ENCODE results near the gene MT1F.
"Not testable (repeated sequence)": the region's sequence is repeated elsewhere in the genome, so short reads cannot be mapped to it uniquely, and the experiment has no call there.

Gene MT1F

DNA sequence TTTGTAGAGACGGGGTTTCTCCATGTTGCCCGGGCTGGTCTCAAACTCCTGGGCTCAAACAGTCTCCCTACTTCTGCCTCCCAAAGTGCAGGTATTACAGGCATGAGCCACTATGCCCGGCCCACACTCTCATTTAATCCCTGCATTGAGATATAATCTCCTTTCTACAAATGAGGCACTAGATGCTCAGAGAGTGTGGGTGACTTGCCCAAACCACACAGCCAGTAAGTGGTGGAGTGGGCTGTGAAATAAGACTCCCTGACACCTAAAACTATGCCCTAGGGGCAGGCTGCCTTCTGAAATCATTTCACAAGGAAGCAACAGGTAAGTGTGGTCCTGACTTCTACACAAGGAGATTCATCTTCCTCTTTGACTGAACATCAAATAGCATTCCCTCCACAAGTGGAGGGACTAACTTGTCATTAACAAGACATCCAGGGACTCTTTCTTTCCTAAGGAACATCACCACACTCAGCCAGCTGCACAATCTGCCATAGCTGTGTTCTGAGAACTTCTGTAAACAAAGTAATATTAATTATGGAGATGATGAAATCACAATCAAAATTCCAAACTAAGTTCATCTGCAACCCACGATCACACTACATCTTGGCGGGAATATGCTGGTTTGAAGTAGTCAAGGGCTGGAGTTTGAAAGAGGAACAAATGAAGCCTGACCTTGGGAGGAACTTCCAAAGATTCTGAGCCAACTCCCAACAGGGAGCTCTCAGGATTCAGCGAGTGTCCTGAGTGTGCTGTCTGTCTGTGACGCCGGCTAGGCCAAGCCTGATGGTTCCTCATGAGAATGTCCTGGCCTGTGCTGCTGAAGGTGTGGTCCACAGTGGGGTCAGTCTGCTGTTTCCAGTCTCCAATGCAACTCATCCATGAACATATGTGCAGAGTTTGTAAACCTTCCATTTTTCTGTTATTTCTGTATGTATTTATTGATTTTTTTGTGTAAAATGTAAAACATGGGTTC, 7.8 kb downstream of the MT1F start:
- not testable (repeated sequence) for H3K4me3 ChIP-seq (ENCODE audit: extremely low read depth, insufficient read depth, low read length, poor library complexity, severe bottlenecking); H3K9me3 ChIP-seq (ENCODE audit: control insufficient read depth, low read length); H3K36me3 ChIP-seq (ENCODE audit: control insufficient read depth, insufficient read depth, low read length); H3K27ac ChIP-seq (ENCODE audit: low read depth, low read length, severe bottlenecking); H3K4me1 ChIP-seq (ENCODE audit: control insufficient read depth, insufficient read depth, low read length, poor library complexity, severe bottlenecking)
- 68% methylated on average over 5 to 6 of the region's 8 CpGs for WGBS, 2 experiments (ENCODE audit: insufficient coverage in 2 of 2)

DNA sequence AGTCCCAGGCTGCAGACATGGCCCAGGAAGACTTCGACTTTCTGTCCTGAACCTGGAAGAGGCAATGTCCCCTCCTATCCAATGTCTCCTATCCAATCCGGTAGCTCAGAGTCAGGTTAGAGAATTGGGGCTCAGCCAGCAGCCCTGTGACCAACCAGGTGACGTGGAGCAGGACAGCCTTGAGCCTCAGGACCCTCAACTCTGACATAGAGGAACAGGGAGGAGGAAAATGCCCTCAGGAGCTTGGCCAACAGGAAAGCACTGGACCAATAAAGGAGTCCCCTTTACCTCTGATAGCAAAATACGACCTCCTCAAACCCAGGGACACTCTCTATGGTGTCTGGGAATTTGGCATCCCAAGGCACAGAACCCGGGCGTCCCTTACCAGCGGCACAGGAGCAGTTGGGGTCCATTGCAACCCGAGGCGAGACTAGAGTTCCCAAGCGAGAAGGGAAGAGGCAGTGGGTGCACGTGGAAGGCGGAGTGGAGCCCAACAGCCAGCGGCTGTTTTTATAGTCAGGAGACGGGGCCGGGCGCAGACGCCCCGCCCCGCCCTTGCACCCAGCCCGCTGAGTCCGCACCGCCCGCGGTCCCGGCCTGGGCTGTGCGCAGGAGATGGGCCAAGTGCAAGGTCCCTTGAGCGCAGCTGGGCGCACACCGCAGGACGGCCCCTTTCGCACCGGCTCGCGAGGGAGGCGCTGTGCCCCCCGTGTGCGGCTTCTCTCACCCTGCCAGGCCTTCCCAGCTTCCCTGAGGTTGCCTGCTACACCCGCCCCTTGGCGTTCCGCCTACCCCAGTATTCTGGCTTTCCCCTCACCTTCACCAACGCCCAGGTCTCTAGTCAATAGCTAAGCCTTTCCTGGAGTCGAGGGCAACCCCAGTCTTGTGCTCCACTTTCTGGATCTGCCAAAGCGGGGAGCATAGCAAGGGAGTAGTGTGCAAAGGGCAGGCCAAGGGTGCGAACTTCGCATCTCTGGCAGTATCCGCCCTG, 10.1 kb downstream of the MT1F start, which contains the start of gene MT1G:
Gene MT1G (minus strand): TSS at position 485 of the 991 bp plus-strand sequence. CDS start 72 bp downstream, at position 413.
- Histone ChIP-seq H3K4me3 (ENCODE audit: extremely low read depth, insufficient read depth, low read length, poor library complexity, severe bottlenecking) (no peak within 1 kb of the TSS), H3K27ac (ENCODE audit: low read depth, low read length, severe bottlenecking) (no peak within 1 kb of the TSS), H3K4me1 (ENCODE audit: control insufficient read depth, insufficient read depth, low read length, poor library complexity, severe bottlenecking) (no peaks in the 10 kb centered on the region), H3K9me3 (ENCODE audit: control insufficient read depth, low read length) (no peaks in the 10 kb centered on the region), H3K36me3 (ENCODE audit: control insufficient read depth, insufficient read depth, low read length) (no peaks in the 10 kb centered on the region)
- 15 to 22% methylated on average over 39 to 45 of the region's 46 CpGs for WGBS, 2 experiments (ENCODE audit: insufficient coverage in 2 of 2)

DNA sequence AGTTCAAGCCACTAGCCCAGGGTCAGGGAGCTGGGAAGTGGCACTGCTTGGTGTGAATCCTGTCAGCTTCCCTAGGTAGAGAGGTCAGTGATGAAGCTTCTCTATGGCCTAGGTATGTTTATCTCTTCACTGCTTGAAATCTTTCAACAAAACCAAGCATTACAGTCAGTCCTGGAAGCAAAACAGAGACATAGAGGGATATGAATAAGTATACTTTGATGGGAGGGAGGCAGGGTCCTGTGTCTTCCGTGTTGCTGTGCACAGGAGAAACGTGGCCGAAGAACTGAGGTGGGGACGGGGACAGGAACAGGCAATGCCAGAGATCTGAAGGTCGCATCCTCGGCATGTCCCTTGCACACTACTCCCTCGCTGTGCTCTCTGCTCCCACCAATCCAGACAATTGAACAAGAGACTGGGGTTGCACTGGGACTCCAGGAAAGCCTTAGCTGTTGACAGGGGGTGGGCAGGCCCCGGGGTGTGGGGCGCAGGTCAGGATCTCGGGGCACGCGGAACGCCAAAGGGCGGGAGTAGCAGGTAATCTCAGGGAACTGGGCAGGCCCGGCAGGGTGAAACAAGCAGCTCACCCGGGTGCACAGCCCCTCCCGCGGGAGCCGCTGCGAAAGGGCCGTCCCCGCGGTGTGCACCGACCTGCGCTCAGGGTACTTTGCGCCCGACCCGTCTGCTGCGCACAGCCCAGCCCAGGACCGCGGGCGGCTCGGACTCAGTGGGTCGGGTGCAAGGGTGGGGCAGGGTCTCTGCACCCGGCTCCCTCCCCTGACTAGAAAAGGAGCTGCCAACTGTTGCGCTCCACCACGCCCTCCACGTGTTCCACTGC, 11.5 kb downstream of the MT1F start, which contains the start of gene MT1H:
Gene MT1H (plus strand): TSS at position 810 of the 835 bp plus-strand sequence. CDS start 71 bp downstream, outside the sequence.
- H3K27ac ChIP-seq (ENCODE audit: low read depth, low read length, severe bottlenecking), result no peak within 1 kb of the TSS
- H3K4me3 ChIP-seq (ENCODE audit: extremely low read depth, insufficient read depth, low read length, poor library complexity, severe bottlenecking), result no peak within 1 kb of the TSS
- no peaks in the 10 kb centered on the region for H3K36me3 ChIP-seq (ENCODE audit: control insufficient read depth, insufficient read depth, low read length)
- H3K9me3 ChIP-seq (ENCODE audit: control insufficient read depth, low read length), result no peaks in the 10 kb centered on the region
- WGBS, 2 experiments (ENCODE audit: insufficient coverage in 2 of 2), result 22 to 28% methylated on average over 36 of the region's 38 CpGs
- no peaks in the 10 kb centered on the region for H3K4me1 ChIP-seq (ENCODE audit: control insufficient read depth, insufficient read depth, low read length, poor library complexity, severe bottlenecking)

- H3K36me3 ChIP-seq (ENCODE audit: control insufficient read depth, insufficient read depth, low read length), result no peaks in the 10 kb centered on the region
- H3K9me3 ChIP-seq (ENCODE audit: control insufficient read depth, low read length), result no peaks in the 10 kb centered on the region
- H3K4me3 ChIP-seq (ENCODE audit: extremely low read depth, insufficient read depth, low read length, poor library complexity, severe bottlenecking), result no peak overlapping the region
- 34 to 37% methylated on average over 15 to 17 of the region's 19 CpGs for WGBS, 2 experiments (ENCODE audit: insufficient coverage in 2 of 2)
- no peak overlapping the region for H3K27ac ChIP-seq (ENCODE audit: low read depth, low read length, severe bottlenecking)
- no peaks in the 10 kb centered on the region for H3K4me1 ChIP-seq (ENCODE audit: control insufficient read depth, insufficient read depth, low read length, poor library complexity, severe bottlenecking)
Observed at GRCh38 chr16:56669840-56670619, 12.3 kb downstream of the MT1F start.

DNA sequence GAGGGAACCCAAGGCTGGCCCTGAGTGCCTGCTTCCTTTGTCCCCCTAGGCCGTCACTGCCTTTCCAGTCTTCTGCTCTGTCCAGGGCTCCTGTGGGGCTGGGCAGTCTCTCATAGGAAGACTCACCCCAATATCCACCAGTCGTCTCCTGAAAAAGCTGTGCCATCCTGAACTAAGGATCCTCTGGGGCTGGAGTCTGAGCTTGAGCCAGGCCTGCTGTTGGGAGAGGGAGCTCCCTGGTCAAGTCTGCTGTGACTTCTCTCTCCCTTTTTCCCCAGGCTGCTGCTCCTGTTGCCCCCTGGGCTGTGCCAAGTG, 12.8 kb downstream of the MT1F start:
- WGBS, 2 experiments (ENCODE audit: insufficient coverage in 2 of 2), result 69 to 76% methylated on average over 2 of the region's 2 CpGs
- Histone ChIP-seq H3K4me3 (ENCODE audit: extremely low read depth, insufficient read depth, low read length, poor library complexity, severe bottlenecking) (no peak overlapping the region), H3K36me3 (ENCODE audit: control insufficient read depth, insufficient read depth, low read length) (no peaks in the 10 kb centered on the region), H3K27ac (ENCODE audit: low read depth, low read length, severe bottlenecking) (no peak overlapping the region), H3K4me1 (ENCODE audit: control insufficient read depth, insufficient read depth, low read length, poor library complexity, severe bottlenecking) (no peaks in the 10 kb centered on the region), H3K9me3 (ENCODE audit: control insufficient read depth, low read length) (no peaks in the 10 kb centered on the region)

DNA sequence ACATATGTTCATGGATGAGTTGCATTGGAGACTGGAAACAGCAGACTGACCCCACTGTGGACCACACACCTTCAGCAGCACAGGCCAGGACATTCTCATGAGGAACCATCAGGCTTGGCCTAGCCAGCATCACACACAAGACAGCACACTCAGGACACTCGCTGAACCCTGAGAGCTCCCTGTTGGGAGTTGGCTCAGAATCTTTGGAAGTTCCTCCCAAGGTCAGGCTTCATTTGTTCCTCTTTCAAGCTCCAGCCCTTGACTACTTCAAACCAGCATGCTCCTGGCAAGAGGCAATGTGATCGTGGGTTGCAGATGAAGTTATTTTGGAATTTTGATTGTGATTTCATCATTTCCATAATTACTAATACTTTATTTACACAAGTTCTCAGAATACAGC, 13.9 kb downstream of the MT1F start:
- WGBS, 2 experiments (ENCODE audit: insufficient coverage in 2 of 2), result 60 to 63% methylated on average over 1 of the region's 2 CpGs
- H3K4me3 ChIP-seq (ENCODE audit: extremely low read depth, insufficient read depth, low read length, poor library complexity, severe bottlenecking); H3K27ac ChIP-seq (ENCODE audit: low read depth, low read length, severe bottlenecking); H3K4me1 ChIP-seq (ENCODE audit: control insufficient read depth, insufficient read depth, low read length, poor library complexity, severe bottlenecking); H3K36me3 ChIP-seq (ENCODE audit: control insufficient read depth, insufficient read depth, low read length); H3K9me3 ChIP-seq (ENCODE audit: control insufficient read depth, low read length): not testable (repeated sequence)

- not testable (repeated sequence) for H3K4me1 ChIP-seq (ENCODE audit: control insufficient read depth, insufficient read depth, low read length, poor library complexity, severe bottlenecking); H3K36me3 ChIP-seq (ENCODE audit: control insufficient read depth, insufficient read depth, low read length); H3K9me3 ChIP-seq (ENCODE audit: control insufficient read depth, low read length); H3K4me3 ChIP-seq (ENCODE audit: extremely low read depth, insufficient read depth, low read length, poor library complexity, severe bottlenecking); H3K27ac ChIP-seq (ENCODE audit: low read depth, low read length, severe bottlenecking)
- WGBS, 2 experiments (ENCODE audit: insufficient coverage in 2 of 2), result 60% methylated on average over 1 of the region's 3 CpGs; no CpG with 5 or more reads in 1 of the 2 experiments
Observed at GRCh38 chr16:56672171-56672570, 14.4 kb downstream of the MT1F start.

- WGBS, 2 experiments (ENCODE audit: insufficient coverage in 2 of 2), result 84 to 97% methylated on average over 4 to 9 of the region's 11 CpGs
- Histone ChIP-seq H3K36me3 (ENCODE audit: control insufficient read depth, insufficient read depth, low read length) (no peaks in the 10 kb centered on the region), H3K4me3 (ENCODE audit: extremely low read depth, insufficient read depth, low read length, poor library complexity, severe bottlenecking) (no peak overlapping the region), H3K27ac (ENCODE audit: low read depth, low read length, severe bottlenecking) (no peak overlapping the region), H3K4me1 (ENCODE audit: control insufficient read depth, insufficient read depth, low read length, poor library complexity, severe bottlenecking) (no peaks in the 10 kb centered on the region), H3K9me3 (ENCODE audit: control insufficient read depth, low read length) (no peaks in the 10 kb centered on the region)
Observed at GRCh38 chr16:56672761-56673536, 15.2 kb downstream of the MT1F start.

DNA sequence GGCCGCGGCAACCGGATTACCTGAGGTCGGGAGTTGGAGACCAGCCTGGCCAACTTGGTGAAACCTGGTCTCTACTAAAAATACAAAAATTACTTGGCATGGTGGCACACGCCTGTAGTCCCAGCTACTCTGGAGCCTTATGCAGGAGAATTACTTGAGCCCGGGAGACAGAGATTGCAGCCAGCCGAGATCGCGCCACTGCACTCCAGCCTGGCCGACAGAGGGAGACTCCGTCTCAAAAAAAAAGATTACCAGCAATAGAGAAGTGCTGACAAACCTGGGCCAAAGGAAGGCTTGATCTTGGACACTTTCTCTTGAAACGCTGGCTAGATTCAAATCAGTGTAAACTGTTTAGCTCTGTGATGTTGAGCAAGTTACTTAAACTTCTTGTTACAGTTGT, 16.2 kb downstream of the MT1F start:
- H3K27ac ChIP-seq (ENCODE audit: low read depth, low read length, severe bottlenecking), result no peak overlapping the region
- no peaks in the 10 kb centered on the region for H3K9me3 ChIP-seq (ENCODE audit: control insufficient read depth, low read length)
- H3K36me3 ChIP-seq (ENCODE audit: control insufficient read depth, insufficient read depth, low read length), result no peaks in the 10 kb centered on the region
- 37 to 41% methylated on average over 12 of the region's 12 CpGs for WGBS, 2 experiments (ENCODE audit: insufficient coverage in 2 of 2)
- no peak overlapping the region for H3K4me3 ChIP-seq (ENCODE audit: extremely low read depth, insufficient read depth, low read length, poor library complexity, severe bottlenecking)
- H3K4me1 ChIP-seq (ENCODE audit: control insufficient read depth, insufficient read depth, low read length, poor library complexity, severe bottlenecking), result no peaks in the 10 kb centered on the region
